ACC112 (cell line): ENCODE data around the gene PHF12.

Experiments used
- H2AFZ ChIP-seq: fragments of 200-600 bp; sonication (generic); one replicate; pipeline ENCODE4 v1.6.0; 2017; ENCODE audit warnings: antibody characterized with exemption, low read length; ENCODE audit not compliant: unreplicated experiment
- H3K27ac ChIP-seq: fragments of 200-600 bp; sonication (generic); 2 replicates; pipeline ENCODE4 v1.5.1; 2014; ENCODE audit warnings: low read depth, mild to moderate bottlenecking, antibody characterized with exemption, low read length, moderate library complexity
- H3K27me3 ChIP-seq: fragments of 200-600 bp; sonication (generic); 2 replicates; pipeline ENCODE4 v1.6.1; 2014; ENCODE audit warnings: mild to moderate bottlenecking, antibody characterized with exemption, low read length, moderate library complexity, mixed read lengths; ENCODE audit not compliant: insufficient read depth
- H3K36me3 ChIP-seq: fragments of 200-600 bp; sonication (generic); 2 replicates; pipeline ENCODE4 v1.6.1; 2016; ENCODE audit warnings: mild to moderate bottlenecking, antibody characterized with exemption, low read length, moderate library complexity, mixed read lengths; ENCODE audit not compliant: insufficient read depth
- H3K4me1 ChIP-seq: fragments of 200-600 bp; sonication (generic); one replicate; pipeline ENCODE4 v1.6.1; 2016; ENCODE audit warnings: low read length, mixed read lengths; ENCODE audit not compliant: insufficient read depth, unreplicated experiment, control insufficient read depth
- H3K4me3 ChIP-seq: fragments of 200-600 bp; sonication (generic); 2 replicates; pipeline ENCODE4 v1.5.1; 2014; ENCODE audit warnings: mild to moderate bottlenecking, low read depth, low read length
- H3K79me2 ChIP-seq: fragments of 200-600 bp; sonication (generic); one replicate; pipeline ENCODE4 v1.6.0; 2016; ENCODE audit warnings: low read length; ENCODE audit not compliant: control insufficient read depth, unreplicated experiment, insufficient read depth

Gene PHF12

GRCh38 chr17:28961391-28961790 lies 10.1 kb upstream of the PHF12 start:
- no peak overlapping the region for H3K27ac ChIP-seq
- H3K79me2 ChIP-seq, result no peaks in the 10 kb centered on the region
- peaks cover 6% of the 10 kb centered on the region for H3K4me1 ChIP-seq
- H3K4me3 ChIP-seq, result no peak overlapping the region
- no peak overlapping the region for H2AFZ ChIP-seq
- H3K27me3 ChIP-seq, result peaks cover 3% of the 10 kb centered on the region; the same call in 1 of the 2 replicates
- no peaks in the 10 kb centered on the region for H3K36me3 ChIP-seq

GRCh38 chr17:28960256-28961061 lies 9.1 kb upstream of the PHF12 start:
- Histone ChIP-seq H3K27ac (no peak overlapping the region), H3K27me3 (peaks cover 3% of the 10 kb centered on the region; the same call in 1 of the 2 replicates), H3K79me2 (no peaks in the 10 kb centered on the region), H3K4me3 (no peak overlapping the region), H2AFZ (no peak overlapping the region), H3K36me3 (no peaks in the 10 kb centered on the region), H3K4me1 (peaks cover 6% of the 10 kb centered on the region)

GRCh38 chr17:28959471-28959871 lies 8.2 kb upstream of the PHF12 start:
- no peaks in the 10 kb centered on the region for H3K36me3 ChIP-seq
- H2AFZ ChIP-seq, result no peak overlapping the region
- no peak overlapping the region for H3K4me3 ChIP-seq
- no peaks in the 10 kb centered on the region for H3K79me2 ChIP-seq
- H3K27me3 ChIP-seq, result peaks cover 3% of the 10 kb centered on the region; the same call in 1 of the 2 replicates
- H3K4me1 ChIP-seq, result peaks cover 5% of the 10 kb centered on the region
- no peak overlapping the region for H3K27ac ChIP-seq

- H3K79me2 ChIP-seq, result no peaks in the 10 kb centered on the region
- H3K4me1 ChIP-seq, result no peaks in the 10 kb centered on the region
- peaks cover 3% of the 10 kb centered on the region; the same call in 1 of the 2 replicates for H3K27me3 ChIP-seq
- no peak overlapping the region for H2AFZ ChIP-seq
- no peak overlapping the region for H3K4me3 ChIP-seq
- H3K36me3 ChIP-seq, result no peaks in the 10 kb centered on the region
- no peak overlapping the region for H3K27ac ChIP-seq
Observed at GRCh38 chr17:28958820-28959455, 7.6 kb upstream of the PHF12 start.

GRCh38 chr17:28957992-28958355 lies 6.7 kb upstream of the PHF12 start:
- Histone ChIP-seq H3K27ac (no peak overlapping the region), H3K4me3 (no peak overlapping the region), H3K36me3 (no peaks in the 10 kb centered on the region), H2AFZ (no peak overlapping the region), H3K27me3 (peaks cover 3% of the 10 kb centered on the region; the same call in 1 of the 2 replicates), H3K79me2 (no peaks in the 10 kb centered on the region), H3K4me1 (no peaks in the 10 kb centered on the region)

- Histone ChIP-seq H3K27me3 (peaks cover 3% of the 10 kb centered on the region; the same call in 1 of the 2 replicates), H3K36me3 (no peaks in the 10 kb centered on the region), H2AFZ (no peak overlapping the region), H3K4me1 (no peaks in the 10 kb centered on the region), H3K4me3 (no peak overlapping the region), H3K27ac (no peak overlapping the region), H3K79me2 (no peaks in the 10 kb centered on the region)
Observed at GRCh38 chr17:28957277-28957991, 6.1 kb upstream of the PHF12 start.

- Histone ChIP-seq H3K36me3 (no peaks in the 10 kb centered on the region), H3K4me3 (no peak overlapping the region), H3K4me1 (no peaks in the 10 kb centered on the region), H3K27ac (no peak overlapping the region), H2AFZ (no peak overlapping the region), H3K79me2 (no peaks in the 10 kb centered on the region), H3K27me3 (no peaks in the 10 kb centered on the region)
Observed at GRCh38 chr17:28956861-28957260, 5.5 kb upstream of the PHF12 start.

- H3K36me3 ChIP-seq, result no peaks in the 10 kb centered on the region
- no peaks in the 10 kb centered on the region for H3K4me1 ChIP-seq
- H3K27me3 ChIP-seq, result no peaks in the 10 kb centered on the region
- no peak overlapping the region for H3K27ac ChIP-seq
- no peak overlapping the region for H3K4me3 ChIP-seq
- H3K79me2 ChIP-seq, result no peaks in the 10 kb centered on the region
- H2AFZ ChIP-seq, result no peak overlapping the region
Observed at GRCh38 chr17:28956112-28956511, 4.8 kb upstream of the PHF12 start.

GRCh38 chr17:28955408-28955807 lies 4.1 kb upstream of the PHF12 start:
- Histone ChIP-seq H3K79me2 (peaks cover 5% of the 10 kb centered on the region), H3K27me3 (no peaks in the 10 kb centered on the region)

GRCh38 chr17:28954886-28955285 lies 3.6 kb upstream of the PHF12 start:
- Histone ChIP-seq H3K79me2 (peaks cover 10% of the 10 kb centered on the region), H2AFZ (no peak overlapping the region), H3K36me3 (no peaks in the 10 kb centered on the region), H3K4me1 (no peaks in the 10 kb centered on the region), H3K27me3 (no peaks in the 10 kb centered on the region), H3K27ac (no peak overlapping the region), H3K4me3 (no peak overlapping the region)

More at GRCh38 chr17:28955408-28955807, 4.1 kb upstream of the PHF12 start:
- Histone ChIP-seq H3K36me3 (no peaks in the 10 kb centered on the region), H3K4me3 (no peak overlapping the region), H2AFZ (no peak overlapping the region), H3K27ac (no peak overlapping the region), H3K4me1 (no peaks in the 10 kb centered on the region)
